K562 (cell line): Measurements from ENCODE around the gene CCDC15. TPM values are rescaled to one million over a fixed set of nuclear protein-coding genes. Genes with fewer than 3 reads are reported as not detected.
A peak's percentile ranks its signal among the peaks of the same experiment; 100 is the strongest.

ENCODE experiments used
- ESRRB ChIP-seq: fragments of 250-450 bp; sonication (Bioruptor Pico); IDR thresholded peaks from 2 replicates; pipeline ENCODE4 v1.5.0; 2020; ENCODE audit warnings: mild to moderate bottlenecking, moderate library complexity, borderline replicate concordance
- HMGXB4 ChIP-seq: sonication (generic); formaldehyde crosslinking; IDR thresholded peaks from 2 replicates; pipeline ENCODE4 v1.8.1; 2023; ENCODE audit warnings: mild to moderate bottlenecking, missing genetic modification reagents
- MCM3 ChIP-seq: fragments of 450-650 bp; IDR thresholded peaks from 2 replicates; pipeline ENCODE4 v1.6.1; 2016
- MTA2 ChIP-seq: fragments of 450-650 bp; IDR thresholded peaks from 2 replicates; pipeline ENCODE4 v1.6.1; 2016; ENCODE audit warnings: low read depth
- MYC ChIP-seq, 2 experiments: fragments of 250-450 bp in 1 of 2; sonication (Bioruptor Pico) in 1 of 2; IDR thresholded peaks; 2 replicates each; pipeline versions ENCODE4 v1.5.1 to v1.6.1; 2012 to 2021; ENCODE audit warnings: low read depth in 2 of 2, borderline replicate concordance in 1 of 2, improper control_type of control experiment in 1 of 2, low read length in 1 of 2, mild to moderate bottlenecking in 1 of 2, moderate library complexity in 1 of 2
- NFRKB ChIP-seq: fragments of 450-650 bp; IDR thresholded peaks from 2 replicates; pipeline ENCODE4 v1.6.1; 2016; ENCODE audit warnings: low read depth
- RAD51 ChIP-seq: fragments of 450-650 bp; IDR thresholded peaks from 2 replicates; pipeline ENCODE4 v1.7.1; 2016; ENCODE audit warnings: low read depth, mild to moderate bottlenecking, borderline replicate concordance
- ZNF586 ChIP-seq: fragments of 450-650 bp; formaldehyde crosslinking; conservative IDR thresholded peaks from 2 replicates; pipeline ENCODE4 v1.4.0; 2020; ENCODE audit warnings: mild to moderate bottlenecking, moderate library complexity
- polyA plus RNA-seq, 8 experiments: library from polyadenylated mRNA; depleted of rRNA in 4 of 8; stranded (reverse) in 5 of 8; unstranded in 3 of 8; fragments of >200 nt; fragmentation: Nextera tagmentation in 2 of 8; fragmentation: Illumina TruSeq in 1 of 8; extraction: Ambion mirVana in 2 of 8; extraction: Trizol in 1 of 8; gene quantifications; 2 replicates each; pipeline versions ENCODE4 v1.2.1 to v1.2.3, GENCODE V29; 2011 to 2014; ENCODE audit warnings: inconsistent platforms in 1 of 8, missing spikeins in 1 of 8
- total RNA-seq, 7 experiments: library from RNA; depleted of rRNA in 6 of 7; stranded (reverse); fragments of >200 nt in 6 of 7; fragmentation: Illumina TruSeq in 2 of 7; extraction: Trizol in 2 of 7; gene quantifications; 2 replicates each; pipeline versions ENCODE4 v1.2.1 to v1.2.3, GENCODE V29; 2011 to 2021; ENCODE audit warnings: low replicate concordance in 1 of 7
- TF ChIP-seq, protein P1 (sequence below): fragments of 450-650 bp; IDR thresholded peaks from 2 replicates; pipeline ENCODE4 v1.6.1; 2016; ENCODE audit warnings: mild to moderate bottlenecking, moderate library complexity
- TF ChIP-seq, protein P2 (sequence below): fragments of 450-650 bp; IDR thresholded peaks from 2 replicates; pipeline ENCODE4 v1.6.1; 2016; ENCODE audit warnings: missing biosample characterization, missing genetic modification characterization
- TF ChIP-seq, protein P3 (sequence below): fragments of 450-650 bp; conservative IDR thresholded peaks from 2 replicates; pipeline ENCODE4 v1.6.1; 2016; ENCODE audit warnings: missing genetic modification characterization, low read depth, mild to moderate bottlenecking, control low read depth, missing compliant biosample characterization

CCDC15 gene
- total and polyA plus RNA-seq, 9 of the 15 experiments (the other 6 are each of a cell fraction or from before 2014, with no cell fraction given): 1.9 to 9.2 (median 3.9) TPM

DNA sequence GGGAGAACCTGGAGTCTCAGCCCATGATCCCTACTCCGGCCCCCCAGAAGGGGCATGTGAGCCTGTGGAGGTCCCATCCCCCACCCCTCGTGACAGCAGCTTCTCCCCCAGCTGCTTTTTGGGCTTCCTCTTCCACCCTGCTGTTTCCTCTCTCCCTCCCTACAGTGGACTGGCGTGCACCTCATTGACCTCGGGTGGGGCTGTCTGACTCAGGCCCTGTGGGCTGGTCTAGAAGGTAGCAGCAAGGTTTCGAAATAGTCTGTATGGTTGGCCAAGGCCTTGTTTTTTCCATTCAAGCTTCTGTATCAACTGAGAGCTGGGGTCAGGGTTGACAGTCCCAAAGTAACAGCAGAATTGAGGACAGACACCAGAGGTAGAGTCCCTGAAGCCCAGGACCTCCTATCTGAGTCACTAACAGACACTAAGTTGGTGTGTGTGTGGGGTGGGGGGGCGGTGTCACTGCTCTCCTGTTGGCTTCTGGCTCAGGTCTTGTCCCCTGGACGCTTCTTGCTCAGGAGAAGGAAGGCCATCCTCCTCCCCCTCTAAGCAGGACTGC lies 116.8 kb downstream of the CCDC15 start (continued):
- TF ChIP-seq, protein P1, sequence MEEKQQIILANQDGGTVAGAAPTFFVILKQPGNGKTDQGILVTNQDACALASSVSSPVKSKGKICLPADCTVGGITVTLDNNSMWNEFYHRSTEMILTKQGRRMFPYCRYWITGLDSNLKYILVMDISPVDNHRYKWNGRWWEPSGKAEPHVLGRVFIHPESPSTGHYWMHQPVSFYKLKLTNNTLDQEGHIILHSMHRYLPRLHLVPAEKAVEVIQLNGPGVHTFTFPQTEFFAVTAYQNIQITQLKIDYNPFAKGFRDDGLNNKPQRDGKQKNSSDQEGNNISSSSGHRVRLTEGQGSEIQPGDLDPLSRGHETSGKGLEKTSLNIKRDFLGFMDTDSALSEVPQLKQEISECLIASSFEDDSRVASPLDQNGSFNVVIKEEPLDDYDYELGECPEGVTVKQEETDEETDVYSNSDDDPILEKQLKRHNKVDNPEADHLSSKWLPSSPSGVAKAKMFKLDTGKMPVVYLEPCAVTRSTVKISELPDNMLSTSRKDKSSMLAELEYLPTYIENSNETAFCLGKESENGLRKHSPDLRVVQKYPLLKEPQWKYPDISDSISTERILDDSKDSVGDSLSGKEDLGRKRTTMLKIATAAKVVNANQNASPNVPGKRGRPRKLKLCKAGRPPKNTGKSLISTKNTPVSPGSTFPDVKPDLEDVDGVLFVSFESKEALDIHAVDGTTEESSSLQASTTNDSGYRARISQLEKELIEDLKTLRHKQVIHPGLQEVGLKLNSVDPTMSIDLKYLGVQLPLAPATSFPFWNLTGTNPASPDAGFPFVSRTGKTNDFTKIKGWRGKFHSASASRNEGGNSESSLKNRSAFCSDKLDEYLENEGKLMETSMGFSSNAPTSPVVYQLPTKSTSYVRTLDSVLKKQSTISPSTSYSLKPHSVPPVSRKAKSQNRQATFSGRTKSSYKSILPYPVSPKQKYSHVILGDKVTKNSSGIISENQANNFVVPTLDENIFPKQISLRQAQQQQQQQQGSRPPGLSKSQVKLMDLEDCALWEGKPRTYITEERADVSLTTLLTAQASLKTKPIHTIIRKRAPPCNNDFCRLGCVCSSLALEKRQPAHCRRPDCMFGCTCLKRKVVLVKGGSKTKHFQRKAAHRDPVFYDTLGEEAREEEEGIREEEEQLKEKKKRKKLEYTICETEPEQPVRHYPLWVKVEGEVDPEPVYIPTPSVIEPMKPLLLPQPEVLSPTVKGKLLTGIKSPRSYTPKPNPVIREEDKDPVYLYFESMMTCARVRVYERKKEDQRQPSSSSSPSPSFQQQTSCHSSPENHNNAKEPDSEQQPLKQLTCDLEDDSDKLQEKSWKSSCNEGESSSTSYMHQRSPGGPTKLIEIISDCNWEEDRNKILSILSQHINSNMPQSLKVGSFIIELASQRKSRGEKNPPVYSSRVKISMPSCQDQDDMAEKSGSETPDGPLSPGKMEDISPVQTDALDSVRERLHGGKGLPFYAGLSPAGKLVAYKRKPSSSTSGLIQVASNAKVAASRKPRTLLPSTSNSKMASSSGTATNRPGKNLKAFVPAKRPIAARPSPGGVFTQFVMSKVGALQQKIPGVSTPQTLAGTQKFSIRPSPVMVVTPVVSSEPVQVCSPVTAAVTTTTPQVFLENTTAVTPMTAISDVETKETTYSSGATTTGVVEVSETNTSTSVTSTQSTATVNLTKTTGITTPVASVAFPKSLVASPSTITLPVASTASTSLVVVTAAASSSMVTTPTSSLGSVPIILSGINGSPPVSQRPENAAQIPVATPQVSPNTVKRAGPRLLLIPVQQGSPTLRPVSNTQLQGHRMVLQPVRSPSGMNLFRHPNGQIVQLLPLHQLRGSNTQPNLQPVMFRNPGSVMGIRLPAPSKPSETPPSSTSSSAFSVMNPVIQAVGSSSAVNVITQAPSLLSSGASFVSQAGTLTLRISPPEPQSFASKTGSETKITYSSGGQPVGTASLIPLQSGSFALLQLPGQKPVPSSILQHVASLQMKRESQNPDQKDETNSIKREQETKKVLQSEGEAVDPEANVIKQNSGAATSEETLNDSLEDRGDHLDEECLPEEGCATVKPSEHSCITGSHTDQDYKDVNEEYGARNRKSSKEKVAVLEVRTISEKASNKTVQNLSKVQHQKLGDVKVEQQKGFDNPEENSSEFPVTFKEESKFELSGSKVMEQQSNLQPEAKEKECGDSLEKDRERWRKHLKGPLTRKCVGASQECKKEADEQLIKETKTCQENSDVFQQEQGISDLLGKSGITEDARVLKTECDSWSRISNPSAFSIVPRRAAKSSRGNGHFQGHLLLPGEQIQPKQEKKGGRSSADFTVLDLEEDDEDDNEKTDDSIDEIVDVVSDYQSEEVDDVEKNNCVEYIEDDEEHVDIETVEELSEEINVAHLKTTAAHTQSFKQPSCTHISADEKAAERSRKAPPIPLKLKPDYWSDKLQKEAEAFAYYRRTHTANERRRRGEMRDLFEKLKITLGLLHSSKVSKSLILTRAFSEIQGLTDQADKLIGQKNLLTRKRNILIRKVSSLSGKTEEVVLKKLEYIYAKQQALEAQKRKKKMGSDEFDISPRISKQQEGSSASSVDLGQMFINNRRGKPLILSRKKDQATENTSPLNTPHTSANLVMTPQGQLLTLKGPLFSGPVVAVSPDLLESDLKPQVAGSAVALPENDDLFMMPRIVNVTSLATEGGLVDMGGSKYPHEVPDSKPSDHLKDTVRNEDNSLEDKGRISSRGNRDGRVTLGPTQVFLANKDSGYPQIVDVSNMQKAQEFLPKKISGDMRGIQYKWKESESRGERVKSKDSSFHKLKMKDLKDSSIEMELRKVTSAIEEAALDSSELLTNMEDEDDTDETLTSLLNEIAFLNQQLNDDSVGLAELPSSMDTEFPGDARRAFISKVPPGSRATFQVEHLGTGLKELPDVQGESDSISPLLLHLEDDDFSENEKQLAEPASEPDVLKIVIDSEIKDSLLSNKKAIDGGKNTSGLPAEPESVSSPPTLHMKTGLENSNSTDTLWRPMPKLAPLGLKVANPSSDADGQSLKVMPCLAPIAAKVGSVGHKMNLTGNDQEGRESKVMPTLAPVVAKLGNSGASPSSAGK: peak; percentile 85
- TF ChIP-seq NFRKB: peak; percentile 64; the same call in 1 of the 2 replicates
- no peak for TF ChIP-seq HMGXB4 (CRISPR knock-in tag)
- no peak for TF ChIP-seq ZNF586 (CRISPR knock-in tag)
- TF ChIP-seq, protein P2, sequence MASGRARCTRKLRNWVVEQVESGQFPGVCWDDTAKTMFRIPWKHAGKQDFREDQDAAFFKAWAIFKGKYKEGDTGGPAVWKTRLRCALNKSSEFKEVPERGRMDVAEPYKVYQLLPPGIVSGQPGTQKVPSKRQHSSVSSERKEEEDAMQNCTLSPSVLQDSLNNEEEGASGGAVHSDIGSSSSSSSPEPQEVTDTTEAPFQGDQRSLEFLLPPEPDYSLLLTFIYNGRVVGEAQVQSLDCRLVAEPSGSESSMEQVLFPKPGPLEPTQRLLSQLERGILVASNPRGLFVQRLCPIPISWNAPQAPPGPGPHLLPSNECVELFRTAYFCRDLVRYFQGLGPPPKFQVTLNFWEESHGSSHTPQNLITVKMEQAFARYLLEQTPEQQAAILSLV (tag): 0 out of 2 replicates have a peak, but pooled peaks have one; percentile 31
- TF ChIP-seq MCM3: no peak
- TF ChIP-seq MTA2: peak; percentile 17; the same call in 1 of the 2 replicates
- TF ChIP-seq RAD51: peak; percentile 38; the same call in 1 of the 2 replicates
- no peak for TF ChIP-seq ESRRB (CRISPR knock-in tag)
- TF ChIP-seq, protein P3, sequence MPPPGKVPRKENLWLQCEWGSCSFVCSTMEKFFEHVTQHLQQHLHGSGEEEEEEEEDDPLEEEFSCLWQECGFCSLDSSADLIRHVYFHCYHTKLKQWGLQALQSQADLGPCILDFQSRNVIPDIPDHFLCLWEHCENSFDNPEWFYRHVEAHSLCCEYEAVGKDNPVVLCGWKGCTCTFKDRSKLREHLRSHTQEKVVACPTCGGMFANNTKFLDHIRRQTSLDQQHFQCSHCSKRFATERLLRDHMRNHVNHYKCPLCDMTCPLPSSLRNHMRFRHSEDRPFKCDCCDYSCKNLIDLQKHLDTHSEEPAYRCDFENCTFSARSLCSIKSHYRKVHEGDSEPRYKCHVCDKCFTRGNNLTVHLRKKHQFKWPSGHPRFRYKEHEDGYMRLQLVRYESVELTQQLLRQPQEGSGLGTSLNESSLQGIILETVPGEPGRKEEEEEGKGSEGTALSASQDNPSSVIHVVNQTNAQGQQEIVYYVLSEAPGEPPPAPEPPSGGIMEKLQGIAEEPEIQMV (tag): no peak; the same call in 1 of the 2 replicates
- peak; percentile 69 for TF ChIP-seq MYC (IDR thresholded peaks at IDR 0.05; ENCODE audit: low read depth, low read length)
- TF ChIP-seq MYC (CRISPR knock-in tag; IDR thresholded peaks at IDR 0.05; ENCODE audit: borderline replicate concordance, low read depth): 0 out of 2 replicates have a peak, but pooled peaks have one; percentile 21
